22Rv1 (cell line): ENCODE measurements around the gene PRKCQ.

Experiments used
- ZFX ChIP-seq: fragments of 450-650 bp; IDR thresholded peaks from 2 replicates; pipeline ENCODE4 v1.6.1; 2017; ENCODE audit warnings: antibody characterized with exemption, borderline replicate concordance
- TF ChIP-seq, protein P1 (sequence below): fragments of 450-650 bp; IDR thresholded peaks from 2 replicates; pipeline ENCODE4 v1.5.1; 2017; ENCODE audit warnings: mild to moderate bottlenecking

GRCh38 chr10:6474871-6475270, 105.2 kb downstream of the PRKCQ start:
- TF ChIP-seq, protein P1, sequence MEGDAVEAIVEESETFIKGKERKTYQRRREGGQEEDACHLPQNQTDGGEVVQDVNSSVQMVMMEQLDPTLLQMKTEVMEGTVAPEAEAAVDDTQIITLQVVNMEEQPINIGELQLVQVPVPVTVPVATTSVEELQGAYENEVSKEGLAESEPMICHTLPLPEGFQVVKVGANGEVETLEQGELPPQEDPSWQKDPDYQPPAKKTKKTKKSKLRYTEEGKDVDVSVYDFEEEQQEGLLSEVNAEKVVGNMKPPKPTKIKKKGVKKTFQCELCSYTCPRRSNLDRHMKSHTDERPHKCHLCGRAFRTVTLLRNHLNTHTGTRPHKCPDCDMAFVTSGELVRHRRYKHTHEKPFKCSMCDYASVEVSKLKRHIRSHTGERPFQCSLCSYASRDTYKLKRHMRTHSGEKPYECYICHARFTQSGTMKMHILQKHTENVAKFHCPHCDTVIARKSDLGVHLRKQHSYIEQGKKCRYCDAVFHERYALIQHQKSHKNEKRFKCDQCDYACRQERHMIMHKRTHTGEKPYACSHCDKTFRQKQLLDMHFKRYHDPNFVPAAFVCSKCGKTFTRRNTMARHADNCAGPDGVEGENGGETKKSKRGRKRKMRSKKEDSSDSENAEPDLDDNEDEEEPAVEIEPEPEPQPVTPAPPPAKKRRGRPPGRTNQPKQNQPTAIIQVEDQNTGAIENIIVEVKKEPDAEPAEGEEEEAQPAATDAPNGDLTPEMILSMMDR: no peak
- TF ChIP-seq ZFX: no peak
